SU-DHL-6 (cell line): ENCODE measurements around the gene LRFN2.

ENCODE experiments used
- CTCF ChIP-seq: fragments of 200-600 bp; sonication (generic); IDR thresholded peaks from one replicate; pipeline ENCODE4 v1.5.1; 2017; ENCODE audit warnings: antibody characterized with exemption, mild to moderate bottlenecking, low read length, moderate library complexity; ENCODE audit not compliant: insufficient read depth, poor library complexity, severe bottlenecking
- EZH2phosphoT487 ChIP-seq: fragments of 200-600 bp; sonication (generic), shearing (Covaris generic); conservative IDR thresholded peaks from 2 replicates; pipeline ENCODE4 v1.6.1; 2018; ENCODE audit warnings: mild to moderate bottlenecking, antibody characterized with exemption, low read length, moderate library complexity, mixed read lengths

- TF ChIP-seq CTCF (no peak), EZH2phosphoT487 (no peak)
These were observed 172.5 kb downstream of the LRFN2 start for GRCh38 chr6:40414617-40415016.
